OCI-LY3 (cell line): Measurements from ENCODE around the gene RELN.

Experiments
- CTCF ChIP-seq: fragments of 200-600, 300-600 bp; sonication (generic); IDR thresholded peaks from 2 replicates; pipeline ENCODE4 v1.5.1; 2014; ENCODE audit warnings: antibody characterized with exemption, low read length, low read depth
- EZH2phosphoT487 ChIP-seq: fragments of 200-600 bp; shearing (Covaris generic); IDR thresholded peaks from 2 replicates; pipeline ENCODE4 v1.6.1; 2018; ENCODE audit warnings: antibody characterized with exemption, mixed run types, low read depth

GRCh38 chr7:103870664-103871063 lies 118.8 kb downstream of the RELN start:
- TF ChIP-seq CTCF, result no peak
- TF ChIP-seq EZH2phosphoT487, result no peak
